Body of pancreas (tissue), 4 donors: ENCODE results near the gene IL1F10.

Source experiments
- POLR2A ChIP-seq, 3 donors: fragments of 450-650 bp; IDR thresholded peaks; one replicate each; pipeline ENCODE4 v1.6.1; 2016; ENCODE audit warnings: antibody characterized with exemption in 3 of 3, mild to moderate bottlenecking in 2 of 3
- TF ChIP-seq, protein P1 (sequence below), 7 experiments: fragments of 450-650 bp in 4 of 7; fragments of 200-600 bp in 3 of 7; sonication (generic) in 3 of 7; IDR thresholded peaks; one replicate each; pipeline ENCODE4 v1.5.1; 2016 to 2019; ENCODE audit warnings: antibody characterized with exemption in 7 of 7

DNA sequence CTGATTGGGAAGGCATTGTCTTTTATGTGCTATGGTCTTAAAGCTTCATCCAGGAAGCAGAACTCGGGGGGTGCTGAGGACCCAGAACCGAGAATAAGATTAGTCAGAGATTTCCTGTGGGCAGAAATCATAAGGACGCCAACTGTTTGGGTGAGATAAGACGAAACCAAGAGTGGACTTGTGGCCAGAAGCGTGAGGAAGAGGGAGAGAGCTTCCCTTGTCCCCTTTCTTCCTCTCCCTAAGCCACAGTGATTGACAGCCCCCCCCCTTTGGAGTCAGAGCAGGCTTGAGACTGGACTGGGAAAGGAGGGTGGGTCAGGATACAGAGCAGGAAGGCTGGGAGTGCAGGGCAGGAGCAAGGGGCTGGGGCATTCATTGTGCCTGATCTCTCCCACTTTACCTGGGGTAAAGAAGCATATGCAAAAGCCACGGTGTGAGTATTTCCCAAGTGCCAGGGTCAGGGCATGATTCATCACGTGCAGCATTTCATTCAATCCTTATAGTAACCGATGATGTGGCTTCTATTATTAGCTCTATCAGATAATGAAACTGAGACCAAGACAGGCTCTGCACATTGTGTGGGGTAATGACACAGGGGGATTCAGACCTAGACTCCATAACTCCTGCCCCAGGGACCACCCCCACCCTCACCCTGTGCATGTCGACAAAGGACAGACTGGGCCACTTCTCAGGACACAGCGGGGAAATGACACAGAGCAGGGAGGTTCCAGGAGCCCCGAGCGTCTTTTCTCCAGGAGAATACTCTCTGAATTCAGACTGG, 56.6 kb downstream of the IL1F10 start:
- TF ChIP-seq, protein P1, sequence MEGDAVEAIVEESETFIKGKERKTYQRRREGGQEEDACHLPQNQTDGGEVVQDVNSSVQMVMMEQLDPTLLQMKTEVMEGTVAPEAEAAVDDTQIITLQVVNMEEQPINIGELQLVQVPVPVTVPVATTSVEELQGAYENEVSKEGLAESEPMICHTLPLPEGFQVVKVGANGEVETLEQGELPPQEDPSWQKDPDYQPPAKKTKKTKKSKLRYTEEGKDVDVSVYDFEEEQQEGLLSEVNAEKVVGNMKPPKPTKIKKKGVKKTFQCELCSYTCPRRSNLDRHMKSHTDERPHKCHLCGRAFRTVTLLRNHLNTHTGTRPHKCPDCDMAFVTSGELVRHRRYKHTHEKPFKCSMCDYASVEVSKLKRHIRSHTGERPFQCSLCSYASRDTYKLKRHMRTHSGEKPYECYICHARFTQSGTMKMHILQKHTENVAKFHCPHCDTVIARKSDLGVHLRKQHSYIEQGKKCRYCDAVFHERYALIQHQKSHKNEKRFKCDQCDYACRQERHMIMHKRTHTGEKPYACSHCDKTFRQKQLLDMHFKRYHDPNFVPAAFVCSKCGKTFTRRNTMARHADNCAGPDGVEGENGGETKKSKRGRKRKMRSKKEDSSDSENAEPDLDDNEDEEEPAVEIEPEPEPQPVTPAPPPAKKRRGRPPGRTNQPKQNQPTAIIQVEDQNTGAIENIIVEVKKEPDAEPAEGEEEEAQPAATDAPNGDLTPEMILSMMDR (IDR thresholded peaks at IDR 0.05) = no peak
- TF ChIP-seq POLR2A (IDR thresholded peaks at IDR 0.05) = no peak
